Mesothelial cell of epicardium (in vitro differentiated cells): Measurements from ENCODE around the gene CAMK2N1. TPM values are rescaled to one million over a fixed set of nuclear protein-coding genes. Genes with fewer than 3 reads are reported as not detected.

Experiments used
- DNase-seq, 2 experiments: peaks; one replicate each; pipeline ENCODE4 v3.0.0; 2021; ENCODE audit warnings: low spot score in 2 of 2; ENCODE audit not compliant: unreplicated experiment in 2 of 2
- H3K27ac Mint-ChIP-seq: 2 replicates; pipeline ENCODE4 v1.8.0; 2021; ENCODE audit warnings: mixed read lengths
- H3K27me3 Mint-ChIP-seq: 2 replicates; pipeline ENCODE4 v1.8.0; 2021; ENCODE audit warnings: low read depth, mixed read lengths
- H3K36me3 Mint-ChIP-seq: 2 replicates; pipeline ENCODE4 v1.8.0; 2021; ENCODE audit warnings: mixed read lengths
- H3K4me1 Mint-ChIP-seq: 2 replicates; pipeline ENCODE4 v1.8.0; 2021; ENCODE audit warnings: mixed read lengths
- H3K4me3 Mint-ChIP-seq: 2 replicates; pipeline ENCODE4 v1.8.0; 2021; ENCODE audit warnings: mild to moderate bottlenecking, moderate library complexity, mixed read lengths
- H3K9me3 Mint-ChIP-seq: 2 replicates; pipeline ENCODE4 v1.8.0; 2021; ENCODE audit warnings: mixed read lengths
- total RNA-seq: library from RNA; stranded (reverse); gene quantifications from 3 replicates; pipeline ENCODE4 v1.2.1, GENCODE V29; 2021
- TF ChIP-seq, protein P1 (sequence below): fragments of 200-600 bp; sonication (generic); IDR thresholded peaks from one replicate; pipeline ENCODE4 v1.5.0; 2021; ENCODE audit warnings: antibody characterized with exemption; ENCODE audit not compliant: unreplicated experiment

CAMK2N1 gene
- total RNA-seq, 1 donor from 2014 or later, result 29.1 TPM

DNA sequence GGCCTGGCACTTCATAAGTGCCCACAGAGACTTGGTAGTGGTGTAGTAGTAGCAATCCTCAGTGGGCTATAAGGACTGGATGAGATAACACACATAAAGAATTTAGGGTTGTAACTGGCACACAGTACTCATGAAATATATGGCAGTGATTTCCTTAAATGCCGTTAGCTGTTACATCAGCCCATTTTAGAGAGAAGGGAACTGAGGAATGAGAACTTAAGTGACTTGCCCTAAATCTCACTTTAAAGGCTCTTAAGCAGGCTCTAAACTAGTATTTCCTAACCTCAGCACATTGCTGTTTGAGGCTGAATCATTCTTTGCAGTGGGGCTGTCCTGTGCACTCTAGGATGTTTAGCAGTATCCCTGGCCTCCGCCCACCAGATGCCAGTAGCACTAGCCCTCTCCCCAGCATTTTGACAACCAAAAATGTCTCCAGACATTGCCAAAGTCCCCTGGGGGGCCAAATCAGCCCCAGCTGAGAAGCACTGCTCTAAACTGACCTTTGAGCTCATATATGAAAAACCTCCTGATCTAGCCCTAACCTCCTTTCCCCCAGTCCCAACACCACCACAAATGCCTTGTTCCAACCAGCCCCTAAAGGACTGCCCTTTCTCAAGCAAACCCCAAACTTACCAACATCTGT is 11.6 kb downstream of the CAMK2N1 start:
- peaks cover 9% of the 10 kb centered on the region for H3K27me3 Mint-ChIP-seq
- DNase-seq, result no peak
- H3K4me3 Mint-ChIP-seq, result no peak overlapping the region
- H3K27ac Mint-ChIP-seq, result no peak overlapping the region
- peaks cover 36% of the 10 kb centered on the region for H3K4me1 Mint-ChIP-seq
- H3K9me3 Mint-ChIP-seq, result no peaks in the 10 kb centered on the region
- no peaks in the 10 kb centered on the region for H3K36me3 Mint-ChIP-seq
- TF ChIP-seq, protein P1, sequence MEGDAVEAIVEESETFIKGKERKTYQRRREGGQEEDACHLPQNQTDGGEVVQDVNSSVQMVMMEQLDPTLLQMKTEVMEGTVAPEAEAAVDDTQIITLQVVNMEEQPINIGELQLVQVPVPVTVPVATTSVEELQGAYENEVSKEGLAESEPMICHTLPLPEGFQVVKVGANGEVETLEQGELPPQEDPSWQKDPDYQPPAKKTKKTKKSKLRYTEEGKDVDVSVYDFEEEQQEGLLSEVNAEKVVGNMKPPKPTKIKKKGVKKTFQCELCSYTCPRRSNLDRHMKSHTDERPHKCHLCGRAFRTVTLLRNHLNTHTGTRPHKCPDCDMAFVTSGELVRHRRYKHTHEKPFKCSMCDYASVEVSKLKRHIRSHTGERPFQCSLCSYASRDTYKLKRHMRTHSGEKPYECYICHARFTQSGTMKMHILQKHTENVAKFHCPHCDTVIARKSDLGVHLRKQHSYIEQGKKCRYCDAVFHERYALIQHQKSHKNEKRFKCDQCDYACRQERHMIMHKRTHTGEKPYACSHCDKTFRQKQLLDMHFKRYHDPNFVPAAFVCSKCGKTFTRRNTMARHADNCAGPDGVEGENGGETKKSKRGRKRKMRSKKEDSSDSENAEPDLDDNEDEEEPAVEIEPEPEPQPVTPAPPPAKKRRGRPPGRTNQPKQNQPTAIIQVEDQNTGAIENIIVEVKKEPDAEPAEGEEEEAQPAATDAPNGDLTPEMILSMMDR, result no peak

DNA sequence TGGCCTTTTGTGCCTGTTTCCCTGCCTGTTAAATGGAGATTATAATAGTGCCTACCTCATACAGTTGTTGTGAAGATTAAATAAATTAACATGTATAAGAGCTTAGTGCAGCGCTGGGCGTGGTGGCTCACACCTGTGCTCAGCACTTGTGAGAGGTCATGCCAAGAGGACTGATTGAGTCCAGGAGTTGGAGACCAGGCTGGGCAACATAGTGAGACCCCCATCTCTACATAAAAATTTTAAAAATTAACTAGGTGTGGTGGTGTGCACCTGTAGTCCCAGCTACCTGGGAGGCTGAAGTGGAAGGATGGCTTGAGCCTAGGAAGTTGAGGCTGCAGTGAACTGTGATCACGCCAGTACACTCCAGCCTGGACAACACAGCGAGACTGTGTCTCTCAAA is 12.1 kb downstream of the CAMK2N1 start:
- Mint-ChIP-seq H3K4me3 (no peak overlapping the region), H3K27me3 (peaks cover 15% of the 10 kb centered on the region), H3K9me3 (no peaks in the 10 kb centered on the region), H3K27ac (no peak overlapping the region), H3K36me3 (no peaks in the 10 kb centered on the region), H3K4me1 (peaks cover 34% of the 10 kb centered on the region)
- TF ChIP-seq, protein P1, result no peak
- DNase-seq, result no peak

DNA sequence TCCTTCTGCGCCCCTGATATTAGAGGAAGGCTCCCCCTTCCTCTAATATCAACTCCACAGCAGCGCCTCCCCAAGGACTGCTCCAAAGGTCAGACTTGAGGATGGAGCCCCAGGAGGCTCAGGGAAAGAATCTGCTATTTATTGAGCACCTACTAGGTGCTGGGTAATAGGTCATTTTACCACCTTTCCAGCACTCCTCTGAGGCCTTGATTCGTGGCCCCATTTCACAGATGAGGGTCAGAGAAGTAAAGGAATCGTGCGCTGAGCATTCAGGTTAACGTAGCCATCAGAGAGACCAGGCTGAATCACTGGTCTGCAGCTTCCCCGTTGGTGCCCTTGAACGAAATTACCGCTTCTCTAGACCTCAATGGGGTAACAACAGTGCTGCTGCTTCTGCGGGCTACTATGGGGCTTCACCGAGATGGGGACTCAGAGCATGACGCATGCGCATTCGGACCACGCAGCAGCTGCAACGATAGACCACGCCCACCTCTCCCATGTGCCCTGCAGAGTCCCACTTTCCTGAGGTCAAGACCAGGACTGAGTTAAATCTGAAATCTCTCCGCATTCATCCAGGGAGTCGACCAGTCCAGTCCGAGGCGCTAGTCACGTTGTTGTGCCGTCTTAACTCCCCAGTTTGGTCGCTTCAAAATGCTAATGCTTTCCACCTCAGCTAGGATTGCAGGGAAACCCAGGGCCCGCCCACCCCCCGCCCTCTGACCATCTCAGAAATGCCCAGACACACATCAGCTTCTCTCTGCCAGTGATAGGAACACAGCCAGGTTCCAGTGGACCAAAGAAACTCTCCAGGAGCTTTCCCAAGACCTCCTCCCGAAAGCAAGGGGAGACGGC is 12.9 kb downstream of the CAMK2N1 start:
- Mint-ChIP-seq H3K4me3 (peak overlapping the region; percentile 32), H3K36me3 (no peaks in the 10 kb centered on the region), H3K4me1 (peaks cover 26% of the 10 kb centered on the region), H3K27ac (no peak overlapping the region), H3K27me3 (peaks cover 20% of the 10 kb centered on the region), H3K9me3 (no peaks in the 10 kb centered on the region)
- TF ChIP-seq, protein P1, result no peak
- peak; percentile 45 to 58 for DNase-seq

DNA sequence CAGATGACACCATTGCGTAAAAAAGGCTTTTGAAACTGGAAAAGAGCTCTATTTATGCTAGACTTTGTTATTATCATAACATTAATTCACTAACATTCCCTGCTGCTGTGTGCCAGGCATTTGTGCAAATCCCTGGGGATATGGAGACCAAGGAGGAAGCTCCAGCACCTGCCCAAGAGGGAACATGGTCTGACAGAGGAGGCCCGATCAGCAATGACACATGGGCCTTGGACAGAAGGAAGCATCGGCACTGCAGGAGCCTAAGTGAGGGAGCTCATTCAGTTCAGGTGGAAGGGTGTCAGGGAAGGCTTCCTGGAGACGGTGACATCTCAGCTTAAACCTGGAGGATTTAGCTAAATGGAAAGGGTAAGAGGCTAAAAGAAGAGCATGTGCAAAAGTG is 13.9 kb downstream of the CAMK2N1 start:
- Mint-ChIP-seq H3K4me1 (peaks cover 17% of the 10 kb centered on the region), H3K9me3 (no peaks in the 10 kb centered on the region), H3K36me3 (no peaks in the 10 kb centered on the region), H3K4me3 (no peak overlapping the region), H3K27me3 (peaks cover 20% of the 10 kb centered on the region), H3K27ac (no peak overlapping the region)
- no peak for DNase-seq
- TF ChIP-seq, protein P1, result no peak

DNA sequence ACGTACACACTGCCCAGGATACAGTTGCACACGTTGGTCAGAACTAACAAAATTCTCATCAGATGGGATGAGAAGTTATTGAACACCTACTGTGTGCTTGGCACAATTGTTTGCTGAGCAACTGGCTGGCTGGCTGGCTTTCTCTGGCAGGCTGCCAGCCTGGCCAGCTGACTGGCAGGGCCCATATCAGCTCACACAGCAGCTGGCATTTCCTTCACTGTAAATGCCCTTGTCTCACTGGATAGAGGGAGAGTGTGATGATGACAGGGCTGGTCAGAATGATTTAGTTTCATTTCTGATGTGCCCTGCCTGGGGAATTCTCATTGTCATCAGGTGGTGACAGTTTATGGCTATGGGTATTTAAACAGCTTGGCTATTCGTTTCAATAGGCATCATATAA is 15.8 kb downstream of the CAMK2N1 start:
- no peak overlapping the region for H3K4me3 Mint-ChIP-seq
- H3K27me3 Mint-ChIP-seq, result peaks cover 20% of the 10 kb centered on the region
- peaks cover 12% of the 10 kb centered on the region for H3K4me1 Mint-ChIP-seq
- DNase-seq, result no peak
- no peaks in the 10 kb centered on the region for H3K36me3 Mint-ChIP-seq
- no peaks in the 10 kb centered on the region for H3K9me3 Mint-ChIP-seq
- no peak overlapping the region for H3K27ac Mint-ChIP-seq
- TF ChIP-seq, protein P1, result no peak
